HG03520 (cell line): ENCODE results near the gene HS3ST3B1.

Experiments used
- ATAC-seq: cut with Tn5 transposase; IDR thresholded peaks from one replicate; pipeline ENCODE4 v1.9.1; 2021; ENCODE audit warnings: mild to moderate bottlenecking, moderate library complexity; ENCODE audit not compliant: unreplicated experiment

Gene HS3ST3B1

GRCh38 chr17:14351493-14351892 lies 50.6 kb downstream of the HS3ST3B1 start:
- peak; percentile 92 for ATAC-seq

GRCh38 chr17:14352136-14352535 lies 51.3 kb downstream of the HS3ST3B1 start:
- ATAC-seq: no peak

- no peak for ATAC-seq
Measured at GRCh38 chr17:14353861-14354474, 53.1 kb downstream of the HS3ST3B1 start.

GRCh38 chr17:14354807-14355206 lies 53.9 kb downstream of the HS3ST3B1 start:
- ATAC-seq: no peak

GRCh38 chr17:14355556-14355955 lies 54.7 kb downstream of the HS3ST3B1 start:
- no peak for ATAC-seq

GRCh38 chr17:14359163-14360020 lies 58.5 kb downstream of the HS3ST3B1 start:
- peak; percentile 97 for ATAC-seq

- no peak for ATAC-seq
Measured at GRCh38 chr17:14360856-14361255, 60.0 kb downstream of the HS3ST3B1 start.

GRCh38 chr17:14361470-14361869 lies 60.6 kb downstream of the HS3ST3B1 start:
- ATAC-seq: no peak

- no peak for ATAC-seq
Measured at GRCh38 chr17:14361945-14362508, 61.1 kb downstream of the HS3ST3B1 start.

- no peak for ATAC-seq
Measured at GRCh38 chr17:14366199-14366598, 65.3 kb downstream of the HS3ST3B1 start.

- ATAC-seq: no peak
Measured at GRCh38 chr17:14372461-14372860, 71.6 kb downstream of the HS3ST3B1 start.

- ATAC-seq: no peak
Measured at GRCh38 chr17:14372905-14373613, 72.2 kb downstream of the HS3ST3B1 start.

- ATAC-seq: no peak
Measured at GRCh38 chr17:14373614-14374259, 72.9 kb downstream of the HS3ST3B1 start.

GRCh38 chr17:14374268-14374667 lies 73.4 kb downstream of the HS3ST3B1 start:
- ATAC-seq: no peak

- no peak for ATAC-seq
Measured at GRCh38 chr17:14376666-14377065, 75.8 kb downstream of the HS3ST3B1 start.

GRCh38 chr17:14381606-14382005 lies 80.7 kb downstream of the HS3ST3B1 start:
- no peak for ATAC-seq

- ATAC-seq: no peak
Measured at GRCh38 chr17:14387036-14387435, 86.2 kb downstream of the HS3ST3B1 start.

- no peak for ATAC-seq
Measured at GRCh38 chr17:14389681-14390080, 88.8 kb downstream of the HS3ST3B1 start.

GRCh38 chr17:14393723-14394122 lies 92.8 kb downstream of the HS3ST3B1 start:
- no peak for ATAC-seq

GRCh38 chr17:14395255-14395654 lies 94.4 kb downstream of the HS3ST3B1 start:
- no peak for ATAC-seq

GRCh38 chr17:14396547-14396946 lies 95.7 kb downstream of the HS3ST3B1 start:
- no peak for ATAC-seq
